Germinal center (tissue), 1 donor: ENCODE results near the gene MTFMT.

Experiments
- DNase-seq: peaks from one replicate; pipeline ENCODE4 v3.0.0; 2012; ENCODE audit warnings: mixed read lengths, low spot score

MTFMT gene

DNA sequence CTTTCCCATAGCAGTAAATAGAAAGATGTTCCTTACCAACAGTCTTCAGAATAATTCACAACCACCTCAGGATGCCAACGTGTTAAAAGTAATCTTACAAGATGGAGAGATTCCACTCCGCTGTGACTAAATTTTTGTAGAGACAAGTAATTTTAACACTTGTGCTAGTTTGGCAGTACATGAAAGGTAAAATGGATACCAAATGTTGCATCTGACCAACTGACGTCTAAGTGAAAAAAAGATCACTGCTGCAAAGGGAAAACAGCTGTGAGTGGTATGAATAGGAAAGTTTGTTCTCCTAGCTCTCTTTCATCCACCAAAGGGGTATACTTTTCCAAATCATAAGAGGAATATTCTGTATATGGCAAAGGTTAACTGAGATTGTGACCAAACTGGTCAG, 42.3 kb downstream of the MTFMT start:
- no peak for DNase-seq

DNA sequence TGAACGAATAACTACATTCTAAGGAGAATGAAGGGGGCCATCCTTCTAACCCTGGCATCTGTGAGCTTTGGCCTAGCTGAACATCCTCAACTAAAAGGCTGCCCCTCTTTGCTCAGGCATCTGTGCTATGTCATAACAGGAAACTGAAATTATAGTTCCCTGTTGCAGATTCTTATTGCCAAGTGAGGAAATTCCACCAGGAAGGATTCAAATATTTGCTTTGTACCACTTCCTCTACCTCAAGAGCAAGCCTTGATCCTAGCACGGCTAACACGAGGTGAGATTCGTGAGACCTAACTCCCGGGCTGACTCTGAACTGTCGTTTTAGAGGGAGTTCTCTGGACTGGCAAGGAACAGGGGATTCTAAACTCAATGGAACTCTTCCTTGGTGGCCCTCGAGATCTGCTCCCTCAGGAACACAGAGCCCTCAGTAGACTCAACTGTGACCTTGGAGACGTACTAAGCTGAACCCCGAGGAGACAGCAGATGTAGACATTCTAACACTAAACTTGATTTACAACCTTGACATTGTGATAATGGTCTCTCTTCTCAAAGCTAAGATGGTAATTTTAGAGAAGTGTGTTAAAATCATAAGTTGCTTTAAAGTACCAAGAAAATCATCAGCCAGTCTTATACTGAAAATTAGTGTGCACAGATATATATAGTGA, 43.9 kb downstream of the MTFMT start:
- no peak for DNase-seq

DNA sequence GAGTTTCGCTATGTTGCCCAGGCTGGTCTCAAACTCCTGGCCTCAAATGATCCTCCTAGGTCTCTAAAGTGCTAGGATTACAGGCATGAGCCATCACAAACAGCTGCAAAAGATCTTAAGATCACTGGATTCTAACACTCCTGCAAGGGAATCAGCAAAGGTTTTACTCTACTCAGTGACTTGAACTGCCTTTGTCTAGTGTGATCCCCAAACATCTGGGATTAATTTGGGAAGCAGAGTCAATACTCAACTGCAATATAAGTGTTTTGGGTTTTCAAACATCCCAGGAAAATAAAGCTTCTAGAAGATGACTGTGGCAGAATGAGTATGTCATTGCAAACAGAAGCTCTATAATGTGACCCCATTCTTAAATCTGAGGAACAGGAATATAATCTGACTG, 47.0 kb downstream of the MTFMT start:
- no peak for DNase-seq

DNA sequence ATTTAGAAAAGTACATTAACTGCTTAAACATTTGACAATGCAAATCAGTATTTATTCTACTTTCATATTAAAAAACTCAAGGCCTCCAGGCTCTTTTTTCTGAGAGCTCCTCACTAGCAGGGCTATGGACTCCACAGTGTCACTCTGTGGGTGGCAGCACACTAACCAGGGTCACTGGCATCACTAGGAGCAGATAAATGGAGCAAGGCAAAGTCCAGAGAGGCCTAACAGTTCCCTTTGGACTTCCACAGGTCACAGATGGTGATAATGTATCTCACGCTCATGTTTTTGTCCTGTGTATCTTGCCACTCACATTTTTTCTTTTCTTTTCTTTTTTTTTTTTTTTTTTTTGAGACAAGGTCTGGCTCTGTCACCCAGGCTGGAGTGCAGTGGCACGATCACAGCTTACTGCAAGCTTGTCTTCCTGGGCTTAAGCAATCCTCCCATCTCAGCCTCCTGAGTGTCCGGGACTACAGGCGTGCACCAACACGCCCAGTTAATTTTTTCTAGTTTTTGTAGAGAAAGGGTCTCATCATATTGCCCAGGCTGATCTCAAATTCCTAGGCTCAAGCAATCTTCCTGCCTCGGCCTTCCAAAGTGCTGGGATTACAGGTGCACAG, 47.5 kb downstream of the MTFMT start:
- no peak for DNase-seq

DNA sequence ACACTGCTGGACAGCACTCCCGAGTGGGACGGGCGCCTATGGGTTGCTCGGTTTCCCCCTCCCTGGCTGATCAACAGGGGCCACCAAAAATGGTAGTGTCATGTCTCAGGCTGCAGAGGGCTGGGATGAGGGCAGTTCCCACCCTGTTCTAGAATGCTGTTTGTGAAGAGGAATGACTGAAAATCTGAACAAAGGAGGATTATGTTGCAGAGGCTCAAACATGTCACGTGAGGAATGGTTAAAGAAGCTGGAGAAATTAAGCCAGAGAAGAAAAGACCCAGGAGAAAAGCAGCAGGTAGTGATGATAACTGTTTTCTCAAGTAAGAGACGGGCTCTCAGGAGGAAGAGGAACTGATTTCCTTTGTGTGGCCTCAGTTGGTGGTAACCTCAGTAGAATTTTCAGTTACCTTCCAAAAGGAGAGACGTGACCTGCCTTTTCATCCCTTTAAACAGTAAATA, 50.2 kb downstream of the MTFMT start:
- no peak for DNase-seq

DNA sequence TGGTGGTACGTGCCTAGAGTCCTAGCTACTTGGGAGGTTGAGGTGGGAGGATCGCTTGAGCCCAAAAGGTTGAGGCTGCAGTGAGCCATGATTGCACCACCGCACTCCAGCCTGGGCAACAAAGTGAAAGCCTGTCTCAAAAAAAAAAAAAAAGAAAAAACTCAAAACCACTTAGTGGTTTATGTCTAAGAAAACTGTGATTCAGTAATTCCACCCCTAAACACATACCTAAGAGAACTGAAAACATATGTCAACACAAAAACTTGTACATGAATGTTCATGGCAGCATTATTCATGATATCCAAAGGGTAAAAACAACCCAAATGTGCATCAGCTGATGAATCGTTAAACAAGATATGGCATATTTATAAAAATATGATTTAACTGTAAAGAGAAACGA, 54.0 kb downstream of the MTFMT start:
- no peak for DNase-seq

DNA sequence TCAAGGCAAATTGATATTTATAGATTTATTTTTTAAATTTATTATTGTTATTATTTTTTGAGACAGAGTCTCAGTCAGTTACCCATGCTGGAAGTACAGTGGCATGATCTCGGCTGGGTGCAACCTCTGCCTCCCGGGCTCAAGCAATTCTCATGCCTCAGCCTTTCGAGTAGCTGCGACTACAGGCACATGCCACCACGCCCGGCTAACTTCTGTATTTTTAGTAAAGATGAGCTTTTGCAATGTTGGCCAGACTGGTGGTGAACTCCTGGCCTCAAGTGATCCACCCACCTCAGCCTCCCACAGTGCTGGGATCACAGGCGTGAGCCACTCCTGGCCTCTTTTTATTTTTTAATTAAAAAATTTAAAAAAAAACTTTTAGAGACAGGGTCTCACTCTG, 58.7 kb downstream of the MTFMT start:
- no peak for DNase-seq

DNA sequence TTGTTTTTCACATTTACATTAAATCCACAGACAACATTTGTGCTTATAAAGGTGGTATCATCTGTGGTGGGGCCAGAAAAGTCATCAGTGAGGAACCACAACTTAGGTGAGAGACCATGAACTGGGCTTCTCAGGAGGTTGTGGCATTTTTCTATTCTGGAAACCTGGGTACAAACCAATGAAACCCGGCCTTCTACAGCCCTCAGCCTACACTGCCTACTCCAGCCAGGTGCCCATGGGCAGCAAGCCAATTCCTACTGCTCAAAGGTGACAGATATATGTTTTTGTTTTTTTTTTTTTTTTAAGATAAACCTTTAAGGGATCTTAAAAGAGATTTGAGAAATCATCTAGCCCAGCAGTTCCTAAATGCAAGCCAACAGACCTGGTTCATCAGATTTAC, 60.0 kb downstream of the MTFMT start:
- no peak for DNase-seq

DNA sequence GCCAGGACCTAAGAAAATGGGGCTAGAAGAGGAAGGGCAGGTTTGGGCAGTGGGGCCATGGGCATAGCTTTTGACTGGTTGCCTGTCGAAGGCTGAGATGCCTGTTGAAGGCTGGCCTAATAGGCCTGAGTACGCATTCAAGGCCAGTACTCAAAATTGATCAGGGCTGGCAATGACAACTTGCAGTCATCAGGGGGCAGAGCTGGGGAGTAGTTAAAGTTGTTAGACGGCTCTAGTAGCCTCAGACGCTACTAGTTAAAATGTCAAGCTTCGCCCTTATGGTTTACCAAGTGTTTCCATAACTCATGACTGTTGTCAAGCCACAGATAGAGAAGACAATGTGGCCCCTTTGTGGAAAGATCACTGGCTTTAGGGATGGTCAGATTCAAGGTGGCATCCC, 68.4 kb downstream of the MTFMT start:
- no peak for DNase-seq

DNA sequence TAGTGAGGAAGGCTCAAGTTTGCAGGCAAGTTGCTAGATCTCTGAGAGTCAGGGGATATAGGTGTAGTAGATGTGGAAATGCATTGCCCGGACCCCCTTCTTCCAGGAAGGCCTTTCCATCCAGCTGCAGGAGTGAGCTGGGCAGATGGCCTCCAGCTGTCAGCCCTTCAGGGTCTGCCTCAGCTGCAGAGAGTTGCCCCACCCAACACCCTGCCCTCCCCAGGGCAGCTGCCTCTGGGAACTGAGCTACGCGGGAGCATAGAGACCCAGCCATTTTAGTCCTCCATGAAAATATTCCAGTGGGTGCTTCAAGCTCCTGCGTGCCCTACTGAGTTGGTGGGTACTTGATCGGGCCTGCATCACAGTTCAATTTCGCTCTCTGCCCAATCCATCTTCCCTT, 69.3 kb downstream of the MTFMT start:
- DNase-seq, result no peak

DNA sequence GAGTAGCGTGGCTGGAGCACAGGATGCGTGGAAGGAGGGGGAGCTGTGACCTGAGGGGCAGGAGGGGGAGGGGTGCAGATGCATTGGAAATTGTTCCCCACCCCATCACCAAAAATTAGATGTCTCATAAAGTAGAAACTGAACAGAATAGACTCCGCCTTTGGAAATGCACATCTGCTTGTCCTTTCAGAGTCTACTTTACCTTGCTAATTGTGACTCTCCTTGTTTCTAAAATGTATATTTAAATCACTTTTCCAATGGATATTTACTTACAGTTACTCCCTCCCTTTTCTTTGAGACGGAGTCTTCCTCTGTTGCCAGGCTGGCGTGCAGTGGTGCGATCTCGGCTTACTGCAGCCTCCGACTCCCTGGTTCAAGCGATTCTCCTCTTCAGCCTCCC, 70.3 kb downstream of the MTFMT start:
- no peak for DNase-seq

DNA sequence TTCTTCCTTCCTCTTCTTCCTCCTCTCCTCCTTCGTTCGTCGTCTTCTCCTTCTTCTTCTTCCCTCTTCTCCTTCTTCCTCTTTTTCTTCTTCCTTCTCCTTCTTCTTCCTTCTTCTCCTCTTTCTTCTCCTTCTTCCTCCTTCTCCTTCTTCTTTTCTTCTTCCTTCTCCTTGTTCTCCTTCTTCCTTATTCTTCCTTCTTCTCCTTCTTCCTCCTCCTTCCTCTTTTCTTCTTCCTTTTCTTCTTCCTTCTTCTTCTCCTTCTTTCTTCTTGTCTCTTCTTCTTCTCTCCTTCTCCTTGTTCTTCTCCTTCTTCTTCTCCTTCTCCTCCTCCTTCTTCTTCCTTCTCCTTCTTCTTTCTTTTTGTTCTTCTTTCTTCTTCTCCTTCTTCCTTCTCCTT, 75.0 kb downstream of the MTFMT start:
- no peak for DNase-seq

DNA sequence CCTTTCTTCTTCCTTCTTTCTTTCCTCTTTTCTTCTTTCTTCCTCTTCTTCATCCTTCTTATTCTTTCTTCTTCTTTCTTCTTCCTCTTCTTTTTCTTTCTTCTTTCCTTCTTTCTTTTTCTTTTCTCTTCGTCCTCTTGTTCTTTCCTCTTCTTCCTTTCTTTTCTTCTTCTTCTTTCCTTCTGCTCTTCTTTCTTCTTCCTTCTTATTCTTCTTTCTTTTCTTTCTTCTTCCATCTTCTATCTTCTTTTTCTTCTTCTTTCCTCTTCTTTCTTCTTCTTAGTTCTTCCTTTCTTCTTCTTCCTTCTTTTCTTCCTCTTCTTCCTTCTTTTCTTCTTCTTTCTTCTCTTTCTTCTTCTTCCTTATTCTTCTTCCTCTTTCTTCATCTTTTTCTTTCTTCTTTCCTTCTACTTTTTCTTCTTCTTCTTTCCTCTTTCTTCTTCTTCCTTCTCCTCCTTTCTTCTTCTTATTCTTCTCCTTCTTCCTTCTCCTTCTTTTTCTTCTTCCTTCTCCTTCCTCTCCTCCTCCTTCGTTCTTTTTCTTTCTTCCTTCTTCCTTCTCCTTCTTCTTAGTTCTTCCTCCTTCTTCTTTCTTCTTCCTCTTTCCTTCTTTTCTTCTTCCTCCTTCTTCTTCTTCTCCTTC, 77.5 kb downstream of the MTFMT start:
- no peak for DNase-seq
